Spinal cord (tissue), 10 donors: ENCODE results near the gene MID2. TPM values are rescaled to one million over a fixed set of nuclear protein-coding genes. Genes with fewer than 3 reads are reported as not detected.

Experiments used
- DNase-seq, 6 donors: peaks; one replicate each; pipeline versions ENCODE4 v3.0.0 to v3.0.0-alpha.2; 2013 to 2015; ENCODE audit warnings: low spot score in 6 of 6, low read depth in 4 of 6
- H3K27ac ChIP-seq: one replicate; pipeline ENCODE4 v1.5.1; 2013; ENCODE audit warnings: low read depth, low read length, control low read depth
- H3K27me3 ChIP-seq: one replicate; pipeline ENCODE4 v1.6.1; 2013; ENCODE audit warnings: low read length; ENCODE audit not compliant: control insufficient read depth, insufficient read depth
- H3K36me3 ChIP-seq: one replicate; pipeline ENCODE4 v1.6.1; 2013; ENCODE audit warnings: low read length; ENCODE audit not compliant: control insufficient read depth, insufficient read depth
- H3K4me1 ChIP-seq: one replicate; pipeline ENCODE4 v1.6.1; 2013; ENCODE audit warnings: low read length; ENCODE audit not compliant: control insufficient read depth, insufficient read depth
- H3K4me3 ChIP-seq: one replicate; pipeline ENCODE4 v1.5.1; 2013; ENCODE audit warnings: low read depth, low read length, control low read depth
- H3K9me3 ChIP-seq: one replicate; pipeline ENCODE4 v1.6.1; 2013; ENCODE audit warnings: low read length; ENCODE audit not compliant: control insufficient read depth, insufficient read depth
- WGBS: methylation state at CpG from one replicate; pipeline ENCODE4 v1.1.5; 2013; ENCODE audit warnings: missing lambda C conversion rate; ENCODE audit not compliant: insufficient coverage; 5-methylcytosine and 5-hydroxymethylcytosine counted together
- polyA plus RNA-seq, 2 donors: library from polyadenylated mRNA; unstranded; fragments of 120-200 nt; gene quantifications; one replicate each; pipeline ENCODE4 v1.2.1, GENCODE V29; 2013; ENCODE audit not compliant: insufficient read length in 2 of 2
- total RNA-seq, 2 donors: library from RNA; depleted of rRNA in 1 of 2; stranded (reverse); fragments of 120-200 nt in 1 of 2; fragments of >200 nt in 1 of 2; gene quantifications; one replicate each; pipeline versions ENCODE4 v1.2.3 to v1.2.4, GENCODE V29; 2013 to 2014
- donor health status: healthy.

MID2 gene
- total and polyA plus RNA-seq, 4 donors = 8.4 to 25.0 (median 13.9) TPM

DNA sequence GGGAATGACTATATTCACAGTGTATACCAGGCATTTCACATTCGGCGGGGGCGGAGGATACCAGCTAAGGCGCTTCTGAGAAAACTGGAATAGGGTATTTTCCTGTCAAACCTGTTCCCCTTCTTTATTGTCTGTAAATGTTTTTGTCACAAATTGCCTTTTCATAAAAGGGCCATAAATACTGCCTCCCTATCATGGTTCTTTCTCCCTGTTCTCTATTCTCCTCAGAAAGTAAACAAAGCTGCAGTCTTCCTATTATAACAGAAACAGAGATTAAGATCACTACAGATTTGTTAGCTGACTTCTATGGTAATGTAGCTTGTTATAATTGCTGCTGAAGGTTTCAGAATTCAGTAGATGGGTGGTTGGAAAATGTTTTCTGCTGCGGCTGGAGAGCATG lies 32.2 kb downstream of the MID2 start:
- no CpG with 5 or more reads among the region's 5 CpGs for WGBS
- no peaks in the 10 kb centered on the region for H3K4me1 ChIP-seq
- DNase-seq = no peak

GRCh38 chrX:107861056-107861455 lies 35.4 kb downstream of the MID2 start:
- H3K4me3 ChIP-seq = no peak overlapping the region
- H3K36me3 ChIP-seq = no peaks in the 10 kb centered on the region
- no peak for DNase-seq
- no peaks in the 10 kb centered on the region for H3K4me1 ChIP-seq
- H3K27me3 ChIP-seq = peaks cover 8% of the 10 kb centered on the region
- 80% methylated on average over 4 of the region's 4 CpGs for WGBS
- H3K27ac ChIP-seq = no peak overlapping the region
- no peaks in the 10 kb centered on the region for H3K9me3 ChIP-seq

More for the DNA sequence above, 32.2 kb downstream of the MID2 start:
- Histone ChIP-seq H3K27me3 (peaks cover 10% of the 10 kb centered on the region), H3K27ac (no peak overlapping the region), H3K36me3 (no peaks in the 10 kb centered on the region), H3K9me3 (no peaks in the 10 kb centered on the region), H3K4me3 (no peak overlapping the region)

GRCh38 chrX:107871136-107871535 lies 45.5 kb downstream of the MID2 start:
- no peak overlapping the region for H3K27ac ChIP-seq
- WGBS = 53% methylated on average over 6 of the region's 6 CpGs
- H3K9me3 ChIP-seq = no peaks in the 10 kb centered on the region
- no peak for DNase-seq
- peaks cover 3% of the 10 kb centered on the region for H3K4me1 ChIP-seq
- H3K4me3 ChIP-seq = no peak overlapping the region
- H3K36me3 ChIP-seq = no peaks in the 10 kb centered on the region
- H3K27me3 ChIP-seq = peaks cover 8% of the 10 kb centered on the region

- H3K36me3 ChIP-seq = no peaks in the 10 kb centered on the region
- H3K27ac ChIP-seq = no peak overlapping the region
- no peaks in the 10 kb centered on the region for H3K4me1 ChIP-seq
- H3K9me3 ChIP-seq = no peaks in the 10 kb centered on the region
- H3K4me3 ChIP-seq = no peak overlapping the region
- no peak for DNase-seq
- WGBS = 82% methylated on average over 3 of the region's 5 CpGs
- H3K27me3 ChIP-seq = peaks cover 8% of the 10 kb centered on the region
Observed at GRCh38 chrX:107878106-107878505, 52.4 kb downstream of the MID2 start.

DNA sequence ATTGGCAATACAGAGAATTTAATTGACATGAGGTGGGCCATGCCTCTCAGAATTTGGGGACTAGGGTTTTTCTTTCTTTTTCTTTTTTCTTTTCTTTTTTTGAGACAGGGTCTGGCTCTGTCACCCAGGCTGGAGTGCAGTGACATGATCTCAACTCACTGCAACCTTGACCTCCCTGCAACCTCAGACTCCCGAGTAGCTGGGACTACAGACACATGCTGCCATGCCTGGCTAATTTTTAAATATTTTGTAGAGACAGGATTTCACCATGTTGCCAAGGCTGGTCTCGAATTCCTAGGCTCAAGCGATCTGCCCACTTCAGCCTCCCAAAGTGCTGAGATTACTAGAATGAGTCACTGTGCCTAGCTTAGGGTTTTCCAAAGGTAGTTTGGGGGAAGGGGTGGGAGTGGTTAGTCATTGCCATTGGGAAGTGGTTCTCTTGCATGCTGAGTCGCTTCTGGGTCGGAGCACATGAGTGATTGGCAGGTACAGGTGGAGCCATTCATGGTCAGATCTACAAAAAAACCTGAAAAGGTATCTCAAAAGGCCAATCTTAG lies 54.5 kb downstream of the MID2 start:
- H3K27me3 ChIP-seq = peaks cover 5% of the 10 kb centered on the region
- H3K36me3 ChIP-seq = no peaks in the 10 kb centered on the region
- H3K4me3 ChIP-seq = no peak overlapping the region
- 71% methylated on average over 4 of the region's 5 CpGs for WGBS
- DNase-seq = no peak
- no peak overlapping the region for H3K27ac ChIP-seq
- H3K9me3 ChIP-seq = no peaks in the 10 kb centered on the region
- no peaks in the 10 kb centered on the region for H3K4me1 ChIP-seq

DNA sequence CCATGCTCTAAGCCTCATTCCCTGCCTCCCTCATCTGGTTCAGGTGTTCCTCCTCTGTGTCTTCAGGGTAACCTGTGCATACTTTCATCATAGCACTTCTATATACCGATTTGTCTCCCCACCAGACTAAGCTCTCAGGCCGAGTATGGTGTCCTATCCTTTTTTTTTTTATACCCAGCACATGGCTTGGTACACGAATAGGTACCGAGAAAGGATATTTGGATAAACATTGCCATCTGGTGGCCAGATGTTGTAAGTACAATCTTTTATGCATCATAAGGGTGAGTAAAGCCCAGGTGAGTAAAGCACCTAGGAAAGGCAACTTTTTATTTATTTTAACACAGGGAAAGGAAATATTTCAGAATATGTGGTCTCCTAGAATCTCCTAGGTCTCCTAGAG lies 68.4 kb downstream of the MID2 start:
- Histone ChIP-seq H3K27ac (no peak overlapping the region), H3K4me3 (no peak overlapping the region), H3K4me1 (no peaks in the 10 kb centered on the region), H3K27me3 (peaks cover 2% of the 10 kb centered on the region), H3K36me3 (no peaks in the 10 kb centered on the region), H3K9me3 (peaks cover 6% of the 10 kb centered on the region)
- WGBS = no CpG with 5 or more reads among the region's 4 CpGs
- peak in 2 of 6 donors; percentile 22 to 26 for DNase-seq

DNA sequence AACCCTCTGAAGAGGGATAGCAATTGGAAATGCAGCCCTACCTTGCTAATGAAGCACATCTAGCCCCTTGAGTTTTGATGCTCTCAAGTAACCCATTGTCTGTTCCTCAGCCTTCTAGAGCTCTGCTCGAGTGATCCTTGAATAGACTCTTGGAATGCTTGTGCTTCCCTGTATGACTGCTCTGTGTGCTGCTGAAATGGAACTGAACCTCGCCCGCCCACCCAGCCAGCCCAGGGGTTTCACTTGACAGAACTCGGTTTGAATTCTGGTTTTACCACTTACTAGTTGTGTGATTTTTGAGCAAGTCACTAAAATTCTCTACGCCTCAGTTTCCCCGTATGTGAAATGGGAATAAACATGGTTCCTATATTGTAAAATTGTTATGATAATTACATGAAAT lies 77.1 kb downstream of the MID2 start:
- Histone ChIP-seq H3K27me3 (peaks cover 3% of the 10 kb centered on the region), H3K4me1 (no peaks in the 10 kb centered on the region), H3K27ac (no peak overlapping the region), H3K9me3 (no peaks in the 10 kb centered on the region), H3K36me3 (no peaks in the 10 kb centered on the region), H3K4me3 (no peak overlapping the region)
- no peak for DNase-seq
- WGBS = 57% methylated on average over 3 of the region's 6 CpGs

GRCh38 chrX:107905366-107905765 lies 79.7 kb downstream of the MID2 start:
- Histone ChIP-seq H3K9me3 (no peaks in the 10 kb centered on the region), H3K36me3 (no peaks in the 10 kb centered on the region), H3K4me3 (no peak overlapping the region), H3K27ac (no peak overlapping the region), H3K4me1 (no peaks in the 10 kb centered on the region), H3K27me3 (peaks cover 3% of the 10 kb centered on the region)
- DNase-seq = peak in 1 of 6 donors; percentile 52
- 70% methylated on average over 2 of the region's 3 CpGs for WGBS

GRCh38 chrX:107924136-107924746 lies 98.6 kb downstream of the MID2 start:
- Histone ChIP-seq H3K36me3 (no peaks in the 10 kb centered on the region), H3K27me3 (no peaks in the 10 kb centered on the region), H3K4me3 (no peak overlapping the region), H3K27ac (no peak overlapping the region), H3K9me3 (no peaks in the 10 kb centered on the region), H3K4me1 (no peaks in the 10 kb centered on the region)
- WGBS = 60% methylated on average over 1 of the region's 7 CpGs
- peak in 1 of 6 donors; percentile 12 for DNase-seq

- no peaks in the 10 kb centered on the region for H3K36me3 ChIP-seq
- H3K27me3 ChIP-seq = peaks cover 4% of the 10 kb centered on the region
- DNase-seq = no peak
- H3K4me3 ChIP-seq = no peak overlapping the region
- WGBS = no CpG with 5 or more reads among the region's 1 CpG
- H3K9me3 ChIP-seq = no peaks in the 10 kb centered on the region
- no peak overlapping the region for H3K27ac ChIP-seq
- H3K4me1 ChIP-seq = peaks cover 9% of the 10 kb centered on the region
Observed at GRCh38 chrX:107934262-107934661, 108.6 kb downstream of the MID2 start.
